Measurements from ENCODE around the gene KDM3B. TPM values are rescaled to one million over a fixed set of nuclear protein-coding genes. Genes with fewer than 3 reads are reported as not detected.

KDM3B gene
- total RNA-seq, 4 donors from 2014 or later, result 62.7 to 65.3 (median 62.9) TPM

GRCh38 chr5:138464008-138464387, 111.5 kb downstream of the KDM3B start:
- H3K4me1 ChIP-seq, result peaks cover 0 to 51% (median 29%) of the 10 kb centered on the region in 4 donors
- H3K27ac ChIP-seq, result peak overlapping the region; percentile 96 to 98 (median 98)
- H3K9me3 ChIP-seq, result no peaks in the 10 kb centered on the region
- TF ChIP-seq EP300 (IDR thresholded peaks at IDR 0.05) (peak; percentile 80 to 91), CTCF (IDR thresholded peaks at IDR 0.05) (peak; percentile 96 to 99 (median 97)), POLR2A (IDR thresholded peaks at IDR 0.05) (peak in 1 of 2 donors; percentile 53)
- H3K4me3 ChIP-seq, result peak overlapping the region; percentile 54 to 95 (median 74)
- peak; percentile 88 to 90 for DNase-seq (ENCODE audit: low spot score in 2 of 2)
- peaks cover 0 to 11% (median 0%) of the 10 kb centered on the region in 3 donors for H3K36me3 ChIP-seq
- 0% methylated on average over 9 to 23 of the region's 34 CpGs for WGBS, 2 donors
- H3K27me3 ChIP-seq, result no peaks in the 10 kb centered on the region

- H3K27ac ChIP-seq, result peak overlapping the region; percentile 96 to 98 (median 98)
- WGBS, 2 donors, result 1% methylated on average over 37 of the region's 64 CpGs
- no peaks in the 10 kb centered on the region for H3K27me3 ChIP-seq
- H3K36me3 ChIP-seq, result peaks cover 0 to 11% (median 0%) of the 10 kb centered on the region in 3 donors
- peak; percentile 94 to 98 for DNase-seq (ENCODE audit: low spot score in 2 of 2)
- TF ChIP-seq CTCF (IDR thresholded peaks at IDR 0.05) (peak in 4 of 5 experiments; percentile 12 to 87 (median 58)), POLR2A (IDR thresholded peaks at IDR 0.05) (peak; percentile 12 to 34), EP300 (IDR thresholded peaks at IDR 0.05) (peak; percentile 76 to 92)
- H3K4me1 ChIP-seq, result peaks cover 0 to 55% (median 25%) of the 10 kb centered on the region in 4 donors
- no peaks in the 10 kb centered on the region for H3K9me3 ChIP-seq
- H3K4me3 ChIP-seq, result peak overlapping the region; percentile 54 to 95 (median 74)
Measured at GRCh38 chr5:138464388-138465260, 112.1 kb downstream of the KDM3B start.

GRCh38 chr5:138465261-138466124, 113.0 kb downstream of the KDM3B start, which contains the start of gene EGR1:
Gene EGR1 (plus strand): TSS chr5:138465479. CDS start chr5:138465762, 283 bp downstream.
- Histone ChIP-seq H3K4me3 (peak within 1 kb of the TSS; percentile 54 to 95 (median 74)), H3K36me3 (peaks cover 0 to 11% (median 0%) of the 10 kb centered on the region in 3 donors), H3K27ac (peak within 1 kb of the TSS; percentile 96 to 98 (median 98)), H3K9me3 (no peaks in the 10 kb centered on the region), H3K4me1 (peaks cover 0 to 60% (median 24%) of the 10 kb centered on the region in 4 donors), H3K27me3 (no peaks in the 10 kb centered on the region)
- peak; percentile 92 to 96 for DNase-seq (ENCODE audit: low spot score in 2 of 2)
- WGBS, 2 donors, result 1% methylated on average over 25 to 58 of the region's 85 CpGs
- TF ChIP-seq CTCF (IDR thresholded peaks at IDR 0.05), result no peak
- peak; percentile 93 to 94 for TF ChIP-seq POLR2A (IDR thresholded peaks at IDR 0.05)
- TF ChIP-seq EP300 (IDR thresholded peaks at IDR 0.05), result peak in 1 of 2 donors; percentile 88

- TF ChIP-seq POLR2A (IDR thresholded peaks at IDR 0.05) (no peak), EP300 (IDR thresholded peaks at IDR 0.05) (no peak), CTCF (IDR thresholded peaks at IDR 0.05) (no peak)
- Histone ChIP-seq H3K4me1 (peaks cover 0 to 57% (median 24%) of the 10 kb centered on the region in 4 donors), H3K9me3 (no peaks in the 10 kb centered on the region), H3K4me3 (peak overlapping the region; percentile 54 to 95 (median 74)), H3K36me3 (peaks cover 0 to 11% (median 0%) of the 10 kb centered on the region in 3 donors), H3K27ac (peak overlapping the region in 3 of 4 donors; percentile 21 to 98 (median 96)), H3K27me3 (no peaks in the 10 kb centered on the region)
- peak in 1 of 2 donors; percentile 25 for DNase-seq (ENCODE audit: low spot score in 2 of 2)
- 9 to 19% methylated on average over 22 to 27 of the region's 39 CpGs for WGBS, 2 donors
Measured at GRCh38 chr5:138466125-138466899, 113.8 kb downstream of the KDM3B start.

Data from tibial nerve (tissue), 4 donors.